GM19240 (cell line): ENCODE results near the gene BDH1.
"Not testable (repeated sequence)": the region's sequence is repeated elsewhere in the genome, so short reads cannot be mapped to it uniquely, and the experiment has no call there.

Experiments
- DNase-seq: peaks from one replicate; pipeline ENCODE4 v3.0.0; 2011; ENCODE audit warnings: low spot score; ENCODE audit not compliant: insufficient read length

The BDH1 gene

DNA sequence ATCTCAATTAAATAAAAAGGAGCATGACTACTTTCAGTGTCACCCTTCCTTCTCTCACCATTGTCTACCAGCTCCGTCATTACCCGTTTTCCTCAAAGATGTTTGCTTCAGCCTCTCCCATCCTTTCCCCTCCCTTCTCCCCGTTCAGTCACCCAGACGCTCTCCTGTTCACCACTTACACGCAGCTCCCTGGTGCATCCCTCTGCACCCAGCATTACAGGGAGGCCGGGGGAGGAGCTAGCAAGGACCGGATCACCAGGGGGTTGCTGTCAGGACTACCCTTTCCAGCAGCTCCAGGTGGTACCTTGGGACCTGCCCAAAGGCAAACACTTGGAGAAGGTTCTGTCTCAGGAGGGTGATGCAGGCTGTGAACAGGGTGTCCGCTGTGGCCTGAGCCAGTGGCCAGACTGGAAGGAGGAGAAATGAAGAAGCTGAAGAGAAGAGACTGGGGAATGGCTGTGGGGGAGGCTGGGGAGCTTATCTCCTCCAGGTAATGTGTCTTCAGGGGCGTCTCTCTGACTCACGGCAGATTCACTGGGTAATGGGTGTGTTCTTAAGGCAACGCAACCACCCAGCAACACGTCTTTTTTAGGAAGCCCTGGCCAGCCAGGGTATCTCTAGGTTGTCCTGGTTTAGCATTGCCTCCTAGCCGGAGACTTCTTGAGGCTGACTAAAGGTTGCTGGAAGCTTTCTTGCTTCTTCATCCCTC, 21.8 kb upstream of the BDH1 start:
- DNase-seq = no peak

DNA sequence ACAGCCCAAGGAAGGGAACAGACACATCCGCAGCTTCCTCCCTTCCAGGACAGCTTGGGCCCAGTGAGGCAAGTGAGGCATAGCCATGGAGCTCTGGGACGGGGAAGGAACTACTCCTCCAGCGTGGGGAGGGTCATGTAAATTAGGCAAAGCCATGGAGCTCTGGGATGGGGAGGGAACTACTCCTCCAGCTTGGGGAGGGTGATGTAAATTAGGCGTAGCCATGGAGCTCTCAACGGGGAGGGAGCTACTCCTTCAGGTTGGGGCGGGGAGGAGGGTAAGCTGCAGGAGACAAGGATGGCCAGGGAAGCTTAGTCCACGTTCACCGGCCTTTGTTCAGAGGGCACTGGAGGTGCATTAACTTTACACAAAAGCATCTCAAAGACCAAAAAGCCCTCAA, 21.1 kb upstream of the BDH1 start:
- no peak for DNase-seq

DNA sequence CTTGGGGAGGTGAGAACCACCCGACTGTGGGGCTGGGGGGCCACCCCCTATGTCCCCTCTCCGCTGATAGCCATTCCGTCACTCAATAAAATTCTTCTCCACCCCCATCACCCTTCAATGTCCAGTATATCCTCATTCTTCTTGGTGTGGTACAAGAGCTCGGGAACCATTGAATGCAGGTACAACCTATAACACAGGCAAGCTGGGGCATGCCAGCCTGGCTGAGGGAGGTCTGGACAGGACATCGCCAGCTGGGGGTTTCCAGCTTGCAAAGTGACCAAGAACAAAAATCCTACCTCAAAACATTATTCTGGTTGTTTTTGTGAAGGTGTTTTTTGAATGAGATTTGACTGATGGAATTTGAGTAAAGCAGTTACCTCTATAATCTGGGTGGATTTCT, 19.6 kb upstream of the BDH1 start:
- DNase-seq = no peak

DNA sequence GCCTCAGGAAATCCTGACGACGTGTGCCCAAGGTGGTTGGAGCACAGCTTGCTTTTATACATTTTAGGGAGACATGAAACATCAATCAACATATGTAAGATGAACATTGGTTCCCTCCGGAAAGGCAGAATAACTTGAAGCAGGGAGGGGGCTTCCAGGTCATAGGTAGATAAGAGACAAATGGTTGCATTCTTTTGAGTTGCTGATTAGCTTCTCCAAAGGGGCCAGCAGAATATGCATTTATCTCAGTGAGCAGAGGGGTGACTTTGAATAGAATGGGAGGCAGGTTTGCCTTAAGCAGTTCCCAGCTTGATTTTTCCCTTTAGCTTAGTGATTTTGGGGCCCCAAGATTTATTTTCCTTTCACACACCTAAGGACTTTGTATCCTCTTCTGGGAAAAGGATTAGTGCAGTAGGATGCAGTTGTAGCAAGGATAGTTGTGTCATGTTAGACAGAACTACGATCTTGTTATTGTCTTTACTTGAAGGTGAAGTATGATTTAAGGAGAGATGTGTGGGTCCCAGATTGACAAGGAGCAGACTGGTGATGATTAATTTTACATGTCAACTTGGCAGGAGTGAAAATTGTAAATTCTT, 18.7 kb upstream of the BDH1 start:
- not testable (repeated sequence) for DNase-seq

DNA sequence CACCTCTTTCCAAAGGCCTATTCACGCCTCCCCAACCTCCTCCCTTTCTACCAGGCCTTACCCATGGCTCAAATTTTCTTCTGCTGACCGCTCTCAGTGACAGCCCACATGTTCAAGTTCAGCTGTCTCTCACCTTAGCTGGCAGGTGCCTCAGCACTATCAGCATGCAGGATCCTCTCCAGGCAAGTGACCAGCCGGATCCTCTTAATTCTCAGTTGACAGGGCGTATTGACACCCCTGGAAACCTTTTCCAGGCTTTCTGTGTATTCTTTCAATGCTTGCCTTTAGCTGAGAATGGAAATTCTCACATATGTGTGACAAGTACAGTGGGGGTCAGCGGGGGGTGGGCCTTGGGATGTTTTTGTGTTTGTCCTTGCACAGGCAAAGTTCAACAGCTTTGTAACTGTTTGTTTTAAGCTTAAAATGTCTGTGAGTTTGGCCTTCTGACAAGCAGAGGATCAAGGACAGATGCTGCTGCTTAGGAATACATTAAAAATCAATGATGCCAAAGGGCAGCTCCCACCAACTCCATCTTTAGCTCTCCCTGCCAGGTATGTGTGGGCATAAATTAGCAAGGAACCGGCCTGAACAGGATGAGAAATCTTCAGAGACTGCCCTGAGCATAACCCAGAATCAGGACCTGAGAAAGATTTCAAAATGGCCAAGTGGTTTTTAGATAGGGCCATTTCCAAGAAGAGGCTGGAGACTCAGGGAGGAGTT, 17.4 kb upstream of the BDH1 start:
- no peak for DNase-seq

DNA sequence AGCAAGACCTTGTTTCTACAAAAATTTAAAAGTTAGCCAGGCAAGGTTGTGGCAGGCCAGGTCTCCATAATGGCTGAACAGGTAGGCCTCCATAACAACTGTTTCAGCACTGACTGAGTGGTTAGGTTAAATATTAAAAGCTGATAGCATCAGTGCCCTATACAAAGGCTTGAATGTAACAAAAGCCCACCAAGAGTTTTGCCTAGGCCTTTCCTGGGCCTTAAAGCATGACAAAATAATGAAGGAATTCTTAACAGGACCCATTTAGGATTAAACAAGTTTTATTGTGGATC, 16.1 kb upstream of the BDH1 start:
- DNase-seq = not testable (repeated sequence)

DNA sequence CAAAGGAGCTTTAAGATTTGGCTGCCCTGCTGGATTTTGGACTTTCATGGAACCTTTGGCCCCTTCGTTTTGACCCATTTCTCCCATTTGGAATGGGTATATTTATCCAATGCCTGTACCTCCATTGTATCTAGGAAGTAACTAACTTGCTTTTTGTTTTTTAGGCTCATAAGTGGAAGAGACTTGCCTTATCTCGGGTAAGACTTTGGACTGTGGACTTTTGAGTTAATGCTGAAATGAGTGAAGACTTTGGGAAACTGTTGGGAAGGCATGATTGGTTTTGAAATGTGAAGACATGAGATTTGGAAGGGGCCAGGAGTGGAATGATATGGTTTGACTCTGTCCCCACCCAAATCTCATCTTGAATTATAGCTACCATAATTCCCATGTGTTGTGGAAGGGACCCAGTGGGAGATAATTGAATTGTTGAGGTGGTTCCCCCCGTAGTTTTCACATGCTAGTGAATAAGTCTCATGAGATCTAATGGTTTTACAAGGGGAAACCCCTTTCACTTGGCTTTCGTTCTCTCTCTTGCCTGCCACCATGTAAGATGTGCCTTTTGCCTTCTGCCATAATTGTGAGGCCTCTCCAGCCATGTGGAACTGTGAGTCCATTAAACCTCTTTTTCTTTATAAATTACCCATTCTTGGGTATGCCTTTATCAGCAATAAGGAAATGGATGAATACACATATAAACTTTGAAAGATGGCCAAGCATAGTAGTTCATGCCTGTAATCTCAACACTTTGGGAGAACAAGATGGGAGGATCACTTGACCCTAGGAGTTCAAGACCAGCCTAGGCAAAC, 15.5 kb upstream of the BDH1 start:
- not testable (repeated sequence) for DNase-seq

DNA sequence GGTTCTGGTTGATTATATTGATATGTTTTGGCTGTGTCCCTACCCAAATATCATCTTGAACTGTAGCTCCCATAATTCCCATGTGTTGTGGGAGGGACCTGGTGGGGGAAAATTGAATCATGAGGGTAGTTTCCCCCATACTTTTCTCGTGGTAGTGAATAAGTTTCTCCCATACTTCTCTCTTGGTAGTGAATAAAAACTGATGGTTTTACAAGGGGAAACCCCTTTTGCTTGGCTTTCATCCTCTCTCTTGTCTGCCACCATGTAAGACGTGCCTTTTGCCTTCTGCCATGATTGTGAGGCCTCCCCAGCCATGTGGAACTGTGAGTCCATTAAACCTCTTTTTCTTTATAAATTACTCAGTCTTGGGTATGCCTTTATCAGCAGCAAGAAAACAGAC, 13.7 kb upstream of the BDH1 start:
- DNase-seq = not testable (repeated sequence)

DNA sequence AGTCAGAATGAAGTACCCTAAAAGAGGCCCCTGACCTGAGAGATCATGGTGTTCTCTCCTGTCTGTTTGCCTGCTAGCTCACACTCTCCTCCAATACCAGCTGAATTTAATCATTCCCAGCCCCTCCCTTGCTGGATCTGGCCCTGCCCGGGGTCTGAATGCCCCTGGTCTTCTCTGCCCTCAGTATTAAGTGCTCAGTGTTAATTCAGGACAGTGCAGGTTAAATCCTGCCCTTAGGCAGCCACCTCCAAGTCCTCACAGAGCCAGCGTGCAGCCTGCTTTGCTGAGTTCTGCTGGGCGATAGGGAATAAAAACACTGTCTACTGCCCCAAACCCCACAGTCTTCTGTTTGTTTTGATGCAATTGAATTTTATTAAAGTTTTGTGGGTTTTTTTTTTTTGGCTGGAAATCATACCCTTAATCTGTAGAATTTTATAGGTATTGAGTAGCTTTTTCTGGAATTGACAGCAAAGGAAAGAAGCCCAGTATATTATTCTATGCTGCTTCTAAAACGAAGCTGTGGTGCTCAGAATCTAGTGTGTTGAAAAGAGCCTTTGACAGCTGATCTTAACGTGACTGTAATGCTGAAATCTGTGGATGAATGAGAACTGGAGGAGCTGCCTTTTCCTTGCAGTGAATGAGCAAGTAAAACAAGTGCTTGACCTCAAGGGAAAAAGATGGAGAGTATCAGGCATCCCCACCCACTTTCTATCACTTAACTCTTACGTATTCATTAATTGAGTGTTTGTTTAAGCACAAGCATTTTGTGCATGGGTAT, 12.3 kb upstream of the BDH1 start:
- DNase-seq = no peak

DNA sequence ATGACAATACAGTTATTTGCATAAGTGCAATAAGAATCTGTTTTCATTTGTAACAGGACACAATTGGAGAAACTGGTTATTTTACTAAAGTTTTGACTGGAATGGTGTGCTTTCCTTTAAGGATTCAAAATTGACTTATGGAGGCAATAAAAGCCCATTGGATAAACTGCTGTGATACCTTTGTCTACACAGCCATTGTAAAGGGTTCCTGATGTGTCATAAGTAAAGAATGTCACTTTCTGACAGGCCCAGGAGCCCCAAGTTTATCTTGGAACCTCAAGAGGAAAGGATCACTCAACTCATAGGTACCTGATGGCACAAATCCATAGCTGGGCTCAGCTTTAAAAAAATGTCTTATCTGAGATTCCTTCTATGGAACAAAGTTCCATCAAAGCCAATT, 10.4 kb upstream of the BDH1 start:
- not testable (repeated sequence) for DNase-seq

DNA sequence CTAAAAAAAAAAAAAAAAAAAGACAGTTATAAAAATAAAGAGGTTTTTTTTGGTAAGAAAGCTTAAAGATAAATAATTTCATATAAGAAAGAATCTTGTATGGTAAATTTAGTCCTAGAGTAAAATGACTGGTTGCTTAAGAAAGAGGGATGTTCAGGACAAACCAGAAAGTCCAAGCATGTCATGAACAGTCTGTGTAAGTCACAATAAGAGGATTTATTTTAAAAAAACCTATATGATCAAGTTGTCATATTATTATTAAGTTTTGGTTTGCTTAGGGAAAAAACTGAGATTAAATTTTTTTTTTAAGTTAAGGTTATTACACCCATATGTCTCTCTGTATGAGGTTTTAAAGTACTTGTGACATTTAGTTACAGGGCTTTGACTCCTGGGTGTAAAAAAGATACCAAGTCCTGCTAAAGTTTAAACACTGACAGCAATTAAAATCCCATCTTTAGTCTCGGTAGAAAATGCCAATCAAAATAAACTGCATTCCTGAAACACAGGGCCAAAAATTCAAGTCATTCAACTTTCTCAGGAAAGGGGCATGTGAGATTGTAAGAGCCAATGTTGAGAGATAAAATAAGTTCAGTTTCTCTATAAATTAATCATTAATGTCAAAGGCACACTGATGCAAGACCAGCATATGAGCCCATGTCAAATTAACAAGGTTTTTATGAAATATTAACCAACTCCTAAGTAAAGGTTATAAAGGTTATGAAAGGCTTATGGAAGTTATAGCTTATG, 8.5 kb upstream of the BDH1 start:
- no peak for DNase-seq

DNA sequence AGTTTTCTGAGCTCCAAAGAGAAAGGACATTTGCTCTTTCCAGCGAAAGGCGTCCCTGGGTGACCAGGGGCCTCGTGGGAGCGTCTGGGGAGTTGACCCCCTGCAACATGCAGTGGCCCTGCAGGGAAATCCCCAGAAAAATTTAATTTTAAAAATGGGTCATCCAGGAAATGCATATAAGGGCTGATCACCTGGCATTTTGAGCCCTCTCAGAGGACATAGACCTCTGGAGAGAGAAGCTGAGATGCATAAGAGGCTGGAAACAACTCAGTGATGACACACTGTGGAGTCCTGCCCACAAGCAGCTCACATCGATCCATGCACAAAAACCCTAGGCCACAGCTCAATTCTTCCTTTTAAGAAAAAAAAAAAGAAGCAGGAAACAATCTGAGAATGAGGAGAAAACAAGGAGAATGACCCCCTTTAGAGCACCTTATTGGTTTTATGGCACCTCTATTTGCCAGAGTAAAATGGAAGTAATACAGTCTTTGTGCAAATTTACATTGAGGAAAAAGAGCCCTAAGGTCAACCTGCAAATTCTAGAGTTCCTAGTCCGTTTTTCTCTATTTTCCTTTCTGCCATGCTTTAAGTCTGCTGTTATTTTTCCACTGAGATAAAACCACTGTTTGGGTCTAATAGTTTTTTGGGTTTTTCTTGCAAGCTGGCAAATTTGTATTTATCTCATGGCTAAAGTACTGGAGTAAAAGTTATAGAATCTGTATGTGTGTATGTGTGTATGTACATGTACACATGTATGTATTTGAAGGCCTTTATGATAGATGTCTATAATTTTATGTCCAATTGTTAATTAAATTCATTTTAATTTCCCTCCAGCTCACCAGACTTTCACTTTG, 6.9 kb upstream of the BDH1 start:
- no peak for DNase-seq

DNA sequence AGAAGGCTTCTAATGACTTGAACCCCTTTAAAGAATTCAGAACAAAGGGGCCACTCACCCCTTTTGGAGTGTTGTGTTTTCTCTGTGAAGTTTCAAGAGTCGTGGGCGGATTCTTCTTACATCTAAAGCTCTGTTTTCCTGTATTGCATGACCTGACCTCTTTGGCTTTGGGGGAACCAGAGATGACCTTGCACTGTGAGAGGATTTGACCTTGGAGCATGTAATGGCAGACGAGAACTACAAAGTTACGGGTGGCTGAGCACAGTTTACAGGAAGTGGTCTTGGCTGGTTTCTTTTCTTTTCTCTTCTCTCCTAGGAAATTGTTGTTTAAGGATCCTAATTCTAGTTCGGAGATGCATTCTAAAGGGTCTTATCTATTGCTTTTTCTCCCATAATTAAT, 6.2 kb upstream of the BDH1 start:
- no peak for DNase-seq

DNA sequence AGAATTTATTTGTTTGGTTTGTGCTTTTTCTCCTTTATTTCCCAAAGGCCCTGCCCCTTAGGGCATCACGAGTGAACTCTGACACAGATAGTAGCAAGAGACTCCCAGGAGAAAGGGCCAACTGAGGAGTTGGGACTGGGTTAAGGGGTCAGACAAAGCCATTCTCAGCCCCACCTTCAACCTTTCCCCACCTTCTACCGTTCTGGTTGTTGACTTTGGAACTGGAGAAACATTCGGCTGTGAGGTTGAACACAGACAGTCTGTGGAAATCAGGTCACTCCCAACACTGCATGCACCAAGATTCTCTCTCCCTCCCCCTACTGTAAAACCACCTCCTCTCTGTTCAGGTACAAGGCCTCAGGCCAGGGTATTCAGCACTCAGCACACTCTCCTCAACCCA, 3.9 kb upstream of the BDH1 start:
- DNase-seq = no peak

DNA sequence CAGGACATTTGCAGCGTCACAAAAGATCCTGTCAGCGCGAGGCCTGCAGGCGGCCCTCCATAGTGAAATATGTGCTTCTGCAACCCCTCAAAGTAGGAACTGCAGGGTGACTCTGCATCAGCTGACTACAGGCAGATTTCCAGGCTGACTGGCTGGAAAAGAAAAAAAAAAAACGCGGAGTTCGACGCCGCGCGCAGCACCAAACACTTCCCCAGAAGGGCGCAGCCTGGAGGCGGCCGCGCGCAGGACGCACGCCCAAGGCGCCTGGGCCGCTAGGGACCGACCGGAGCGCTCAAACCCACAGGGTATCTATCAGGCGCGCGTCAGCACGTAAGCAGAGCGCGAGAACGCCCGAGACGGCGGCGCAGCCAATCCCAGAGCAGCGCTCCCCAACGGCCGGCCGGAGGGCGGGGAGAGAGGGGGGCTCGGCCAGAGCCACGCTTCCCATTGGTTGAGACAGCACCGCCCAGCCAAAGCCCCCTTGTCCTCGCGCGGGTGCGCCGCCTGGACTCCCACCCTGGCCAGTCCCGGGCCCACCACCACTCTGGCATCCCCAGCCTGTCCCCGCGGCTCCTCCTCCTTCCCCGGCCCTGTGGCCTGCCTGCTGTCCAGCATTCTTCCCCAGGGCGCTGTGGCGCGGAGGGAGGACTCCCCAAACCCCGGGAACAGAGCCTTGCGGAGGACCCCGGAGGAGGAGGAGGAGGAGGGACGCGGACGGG, 1.0 kb downstream of the BDH1 start:
- peak; percentile 92 for DNase-seq

DNA sequence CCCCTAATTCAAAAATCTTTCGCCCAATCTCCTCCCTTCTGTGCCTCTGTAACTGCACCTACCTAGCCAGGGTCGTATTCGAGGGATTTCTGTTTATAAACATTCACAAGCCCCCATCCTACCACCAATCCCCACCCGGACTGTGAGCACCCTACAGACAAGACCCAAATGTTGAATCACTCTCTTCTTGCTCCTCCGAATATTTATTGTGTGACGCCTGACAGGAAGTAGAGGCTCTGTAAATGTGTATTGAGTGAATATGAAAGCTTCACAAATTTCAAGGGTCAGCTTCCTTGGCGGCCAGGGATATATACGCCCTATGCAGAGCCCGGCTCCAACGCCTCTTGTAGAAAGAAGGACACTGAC, 1.6 kb downstream of the BDH1 start:
- DNase-seq = no peak

DNA sequence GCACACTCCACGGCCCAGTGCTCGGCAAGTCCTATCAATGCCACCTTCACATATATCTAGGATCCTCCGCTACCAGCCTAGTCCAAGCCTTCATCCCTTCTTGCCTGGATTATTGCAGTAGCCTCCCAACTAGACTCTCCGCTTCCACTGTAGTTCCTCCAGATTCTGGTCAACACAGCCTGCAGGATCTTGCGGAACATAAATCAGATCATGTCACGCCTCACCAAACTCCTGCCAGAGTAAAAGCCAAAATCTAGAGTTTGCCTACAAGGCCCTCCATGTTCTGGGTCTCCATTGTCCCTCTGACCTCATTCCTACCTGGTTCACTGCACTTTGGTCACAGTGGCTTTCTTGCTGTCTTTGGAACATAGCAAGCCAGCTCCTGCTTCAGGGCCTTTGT, 3.6 kb downstream of the BDH1 start:
- no peak for DNase-seq

DNA sequence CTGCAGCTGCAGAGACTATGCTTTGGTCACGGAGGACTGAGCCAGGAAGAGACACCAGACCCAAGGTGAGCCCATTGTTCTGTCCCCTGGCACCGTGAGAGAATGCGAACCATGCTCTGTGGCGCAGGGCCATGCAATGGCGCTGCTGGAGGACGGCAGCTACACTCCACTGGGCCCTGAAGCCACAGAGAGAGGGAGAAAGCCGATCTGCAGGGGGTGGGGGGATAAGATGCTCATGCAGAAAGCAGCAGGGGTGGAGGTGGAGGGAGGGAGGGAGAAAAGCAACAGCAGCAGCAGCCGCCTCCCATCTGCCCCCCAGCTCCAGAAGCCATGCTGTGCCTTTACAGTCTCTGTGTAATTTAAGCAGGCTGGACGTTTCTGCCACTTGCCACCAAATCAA, 5.3 kb downstream of the BDH1 start:
- DNase-seq = no peak

DNA sequence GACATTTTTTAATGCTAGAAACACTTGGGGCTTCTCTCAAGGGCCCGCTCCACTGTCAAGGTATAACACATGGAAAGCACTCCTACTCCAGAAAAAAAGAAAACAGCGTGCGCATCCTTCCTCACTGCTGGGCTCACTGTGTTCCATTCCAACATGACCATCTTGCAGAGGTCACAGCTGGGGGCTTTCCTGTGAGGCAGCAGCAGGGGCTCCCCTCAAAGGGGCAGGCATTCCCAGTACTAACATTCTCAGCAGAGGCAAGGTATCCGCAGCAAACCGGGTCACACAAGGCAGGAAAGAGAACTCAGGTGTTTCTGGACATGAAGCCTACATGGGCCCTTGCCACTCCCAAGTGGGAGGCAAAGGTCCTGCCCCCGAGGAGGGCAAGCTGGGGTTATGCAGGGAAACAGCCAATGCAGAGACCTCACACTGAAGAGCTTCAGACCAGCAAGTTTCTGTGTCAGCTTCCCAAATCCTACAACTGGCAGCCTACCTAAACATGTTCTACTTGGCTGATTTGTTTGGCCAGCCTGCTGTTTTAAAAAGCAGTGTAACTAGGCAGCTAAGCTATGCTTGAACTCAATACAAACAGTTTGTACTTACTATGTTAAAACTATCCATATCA, 6.4 kb downstream of the BDH1 start:
- no peak for DNase-seq
